D721Med (cell line): Measurements from ENCODE around the gene ERCC1.

ENCODE experiments used
- DNase-seq: peaks from one replicate; pipeline ENCODE4 v3.0.0; 2011; ENCODE audit warnings: low spot score; ENCODE audit not compliant: insufficient read length
- FAIRE-seq: peaks from 2 replicates; lab custom pipeline; 2011; peaks lifted over from hg19 to GRCh38; lab: Jason Lieb, UNC
- CTCF ChIP-seq: IDR thresholded peaks from 2 replicates; pipeline ENCODE4 v1.5.1; 2012; ENCODE audit warnings: mild to moderate bottlenecking, control low read depth; ENCODE audit not compliant: insufficient read depth; ENCODE audit errors: missing control alignments

The ERCC1 gene

DNA sequence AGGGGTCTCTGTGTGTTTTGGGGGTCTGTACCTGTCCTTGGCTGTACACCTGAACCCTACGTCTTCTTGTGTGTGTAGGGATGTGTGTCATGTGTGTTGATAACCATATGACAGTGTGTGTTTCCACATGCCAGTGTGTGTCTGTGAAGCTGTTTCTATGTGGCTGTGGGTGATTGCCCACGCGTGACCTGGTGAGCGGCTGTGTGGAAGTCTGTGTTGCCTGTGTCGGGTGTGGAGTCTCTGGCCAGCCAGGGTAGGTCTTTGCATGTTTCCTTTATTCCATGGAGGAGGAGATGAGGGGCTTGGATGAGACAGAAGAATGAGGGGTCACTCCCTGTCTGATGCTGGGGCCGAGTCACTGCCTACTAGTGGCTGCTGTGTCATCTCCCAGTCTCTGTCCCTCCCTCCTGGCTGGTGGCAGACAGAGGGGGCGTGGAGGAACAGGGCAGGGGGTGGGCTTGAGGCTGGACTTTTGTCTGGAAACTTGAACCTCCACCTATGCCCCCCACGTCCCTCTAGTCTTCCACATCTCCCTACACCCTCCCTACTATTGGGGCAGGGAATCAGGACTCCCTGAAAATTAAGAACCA is 41.2 kb upstream of the ERCC1 start:
- DNase-seq (no peak), FAIRE-seq (no peak)
- no peak for TF ChIP-seq CTCF

- no peak for DNase-seq
- FAIRE-seq: no peak
- no peak for TF ChIP-seq CTCF
These were observed 40.6 kb upstream of the ERCC1 start for GRCh38 chr19:45464274-45464673.

- FAIRE-seq (no peak), DNase-seq (no peak)
- no peak for TF ChIP-seq CTCF
These were observed 39.5 kb upstream of the ERCC1 start for GRCh38 chr19:45463241-45463640.

GRCh38 chr19:45462174-45462573 is 38.5 kb upstream of the ERCC1 start:
- DNase-seq (no peak), FAIRE-seq (no peak)
- TF ChIP-seq CTCF: no peak

GRCh38 chr19:45460807-45461347 is 37.2 kb upstream of the ERCC1 start:
- FAIRE-seq (no peak), DNase-seq (no peak)
- TF ChIP-seq CTCF: no peak

DNA sequence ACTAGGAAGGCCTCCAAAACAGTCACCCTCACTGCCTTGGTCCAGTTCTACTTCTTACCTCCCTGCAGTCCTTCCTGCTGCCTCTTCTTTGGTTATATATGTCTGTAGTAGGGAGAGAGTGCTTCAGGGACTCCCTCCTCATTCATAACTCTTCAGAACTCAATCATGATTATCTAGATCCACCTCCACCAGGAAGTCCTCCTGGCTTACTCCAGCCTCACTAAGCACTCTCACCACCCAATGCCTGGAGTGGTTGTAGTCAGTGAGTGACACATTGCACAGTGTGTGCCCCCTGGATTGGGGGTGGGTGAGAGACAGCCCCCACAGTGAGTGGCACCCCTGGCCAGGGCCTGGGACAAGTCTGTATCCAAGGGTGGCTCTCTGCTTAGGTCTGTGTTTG is 34.1 kb upstream of the ERCC1 start:
- FAIRE-seq: no peak
- no peak for TF ChIP-seq CTCF
- no peak for DNase-seq

GRCh38 chr19:45456500-45456815 is 32.7 kb upstream of the ERCC1 start:
- FAIRE-seq (no peak), DNase-seq (no peak)
- TF ChIP-seq CTCF: no peak
